Common myeloid progenitor, CD34-positive (primary cell): ENCODE data around the gene MRPL45. TPM values are rescaled to one million over a fixed set of nuclear protein-coding genes. Genes with fewer than 3 reads are reported as not detected.
A peak's percentile ranks its signal among the peaks of the same experiment; 100 is the strongest.
"Not testable (repeated sequence)": the region's sequence is repeated elsewhere in the genome, so short reads cannot be mapped to it uniquely, and the experiment has no call there.

ENCODE experiments used
- CTCF ChIA-PET: fragments of 350-600 bp; sonication (Branson Sonifier 250); formaldehyde crosslinking; loops from one replicate; lab custom pipeline; 2021; ENCODE audit warnings: antibody characterized with exemption; lab: Charles Lee
- POLR2A ChIA-PET: fragments of 350-600 bp; sonication (Branson Sonifier 250); formaldehyde crosslinking; loops from one replicate; lab custom pipeline; 2021; ENCODE audit warnings: antibody characterized with exemption; lab: Charles Lee
- DNase-seq, 3 donors: peaks; one replicate each; pipeline versions ENCODE4 v3.0.0 to v3.0.0-alpha.2; 2013
- H3K27ac ChIP-seq, 2 experiments: 1 replicate in 1 of 2; 2 replicates in 1 of 2; pipeline ENCODE4 v1.7.0; 2013; ENCODE audit warnings: inconsistent platforms in 2 of 2, low read length in 2 of 2, mild to moderate bottlenecking in 2 of 2, low read depth in 1 of 2, moderate library complexity in 1 of 2; ENCODE audit not compliant: severe bottlenecking in 2 of 2, insufficient read depth in 1 of 2, poor library complexity in 1 of 2
- H3K27me3 ChIP-seq, 5 experiments: replicated peaks in 2 of 5; 1 replicate in 3 of 5; 2 replicates in 2 of 5; pipeline versions ENCODE4 v1.6.1 to v1.7.0; 2013; ENCODE audit warnings: low read length in 4 of 5, mild to moderate bottlenecking in 2 of 5, moderate library complexity in 2 of 5, inconsistent platforms in 1 of 5; ENCODE audit not compliant: insufficient read depth in 5 of 5, control insufficient read depth in 4 of 5
- H3K36me3 ChIP-seq, 4 experiments: 1 replicate in 2 of 4; 2 replicates in 2 of 4; pipeline versions ENCODE4 v1.6.1 to v1.7.0; 2013; ENCODE audit warnings: low read length in 3 of 4, control low read depth in 1 of 4, mild to moderate bottlenecking in 1 of 4; ENCODE audit not compliant: control insufficient read depth in 4 of 4, insufficient read depth in 4 of 4
- H3K4me1 ChIP-seq, 4 experiments: 1 replicate in 3 of 4; 2 replicates in 1 of 4; pipeline versions ENCODE4 v1.6.1 to v1.7.1; 2013; ENCODE audit warnings: low read length in 3 of 4, mild to moderate bottlenecking in 3 of 4, control low read depth in 1 of 4, inconsistent platforms in 1 of 4, moderate library complexity in 1 of 4; ENCODE audit not compliant: control insufficient read depth in 4 of 4, insufficient read depth in 4 of 4; ENCODE audit errors: control extremely low read depth in 1 of 4
- H3K4me3 ChIP-seq, 7 experiments: 1 replicate in 4 of 7; 2 replicates in 3 of 7; pipeline versions ENCODE4 v1.5.1 to v1.7.0; 2013; ENCODE audit warnings: mild to moderate bottlenecking in 7 of 7, low read length in 6 of 7, moderate library complexity in 6 of 7, inconsistent platforms in 2 of 7, low read depth in 2 of 7, control low read depth in 1 of 7; ENCODE audit not compliant: insufficient read depth in 4 of 7, control insufficient read depth in 1 of 7; ENCODE audit errors: extremely low read depth in 1 of 7
- H3K9me3 ChIP-seq, 5 experiments: 1 replicate in 4 of 5; 2 replicates in 1 of 5; pipeline versions ENCODE4 v1.6.1 to v1.7.1; 2013; ENCODE audit warnings: low read length in 4 of 5, mild to moderate bottlenecking in 2 of 5, inconsistent platforms in 1 of 5, low read depth in 1 of 5, moderate library complexity in 1 of 5; ENCODE audit not compliant: control insufficient read depth in 4 of 5, insufficient read depth in 2 of 5; ENCODE audit errors: control extremely low read depth in 1 of 5
- WGBS: methylation state at CpG from one replicate; pipeline ENCODE4 v1.1.5; 2013; ENCODE audit not compliant: insufficient coverage; 5-methylcytosine and 5-hydroxymethylcytosine counted together
- polyA plus RNA-seq: library from polyadenylated mRNA; unstranded; fragments of 120-200 nt; gene quantifications from one replicate; pipeline ENCODE4 v1.2.1, GENCODE V29; 2013

Gene MRPL45
- polyA plus RNA-seq: 78.4 TPM

DNA sequence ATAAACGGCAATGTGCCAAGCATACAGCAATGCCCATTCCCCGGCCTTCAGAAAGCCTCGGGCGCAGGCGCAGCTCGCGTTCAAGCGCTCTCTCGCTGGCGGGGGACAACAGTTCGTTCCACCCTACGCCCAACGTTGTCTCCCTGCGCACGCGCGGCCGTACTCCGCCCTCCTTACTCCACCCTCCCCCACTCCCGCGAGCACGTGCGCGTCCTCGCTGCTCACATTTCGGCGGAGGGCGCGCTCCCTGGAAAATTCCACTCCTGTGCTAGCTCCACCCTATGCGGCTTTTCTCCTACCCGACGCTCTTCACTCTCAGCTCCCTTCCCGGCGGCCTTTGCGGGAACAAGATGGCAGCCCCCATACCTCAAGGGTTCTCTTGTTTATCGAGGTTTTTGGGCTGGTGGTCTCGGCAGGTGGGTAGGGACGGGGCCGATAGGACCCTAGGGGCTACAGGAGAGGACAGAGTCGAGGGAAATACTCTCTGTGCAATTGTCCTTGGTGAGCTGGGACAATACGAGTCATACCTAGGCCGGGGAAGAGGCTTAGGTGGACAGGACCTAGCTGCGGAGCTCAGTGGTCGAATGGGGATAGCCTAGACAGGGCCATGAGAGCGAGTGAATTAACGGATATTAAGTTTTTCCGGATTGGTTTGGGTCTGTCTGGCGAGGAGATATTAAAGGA is at the start of gene MRPL45:
MRPL45 (plus strand) TSS at position 335 of the 684 bp plus-strand sequence; CDS start at position 351, 16 bp downstream.
- peak; percentile 96 to 98 (median 98) for DNase-seq
- H3K36me3 ChIP-seq, H3K4me1 ChIP-seq, CTCF ChIA-PET, H3K27me3 ChIP-seq, POLR2A ChIA-PET, H3K9me3 ChIP-seq: not testable (repeated sequence)
- WGBS: under 1% methylated on average over 34 of the region's 48 CpGs
- peak within 1 kb of the TSS; percentile 61 to 77 for H3K27ac ChIP-seq
- peak within 1 kb of the TSS; percentile 46 to 84 (median 77) for H3K4me3 ChIP-seq

- H3K4me1 ChIP-seq, H3K4me3 ChIP-seq, POLR2A ChIA-PET, CTCF ChIA-PET, H3K36me3 ChIP-seq, H3K27me3 ChIP-seq, H3K27ac ChIP-seq, H3K9me3 ChIP-seq, DNase-seq: not testable (repeated sequence)
- WGBS: no CpG with 5 or more reads among the region's 14 CpGs
Measured at GRCh38 chr17:38253191-38253590, 43.8 kb upstream of the MRPL45 start.

DNA sequence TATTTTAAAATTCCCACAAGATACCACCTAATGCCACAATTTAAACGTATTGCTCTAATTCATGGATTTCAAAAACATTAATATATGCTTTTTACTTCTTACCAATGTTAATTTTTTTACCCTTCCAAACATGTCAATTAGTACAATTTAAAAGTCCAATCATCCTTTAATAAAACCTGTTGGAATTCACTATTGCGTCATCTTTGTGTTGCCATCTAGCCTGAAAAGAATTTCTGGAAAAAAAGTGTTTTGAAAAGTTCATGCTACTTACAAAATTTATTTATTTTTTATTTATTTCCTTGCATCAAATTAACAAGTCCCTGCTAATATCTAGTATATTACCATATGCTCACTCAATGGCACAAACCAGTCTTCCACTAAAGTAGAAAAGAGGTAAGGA is 42.6 kb upstream of the MRPL45 start:
- DNase-seq, H3K27ac ChIP-seq, CTCF ChIA-PET, POLR2A ChIA-PET, H3K9me3 ChIP-seq, H3K4me3 ChIP-seq, H3K27me3 ChIP-seq, H3K36me3 ChIP-seq, H3K4me1 ChIP-seq: not testable (repeated sequence)
- WGBS: 78% methylated on average over 1 of the region's 2 CpGs

- peak; percentile 81 to 94 (median 90) for DNase-seq
- POLR2A ChIA-PET, H3K36me3 ChIP-seq, H3K4me1 ChIP-seq, H3K27ac ChIP-seq, H3K9me3 ChIP-seq, H3K27me3 ChIP-seq, CTCF ChIA-PET: not testable (repeated sequence)
- WGBS: 1% methylated on average over 32 of the region's 73 CpGs
- H3K4me3 ChIP-seq: peak overlapping the region in 6 of 7 experiments; percentile 15 to 70 (median 56)
Measured at GRCh38 chr17:38257013-38257621, 39.9 kb upstream of the MRPL45 start.

GRCh38 chr17:38265974-38266506 is 30.9 kb upstream of the MRPL45 start:
- H3K27ac ChIP-seq, POLR2A ChIA-PET, CTCF ChIA-PET, DNase-seq, H3K4me3 ChIP-seq, H3K4me1 ChIP-seq, H3K36me3 ChIP-seq, H3K27me3 ChIP-seq, H3K9me3 ChIP-seq: not testable (repeated sequence)
- WGBS: 100% methylated on average over 1 of the region's 1 CpG

- WGBS: 88% methylated on average over 5 of the region's 17 CpGs
- H3K27ac ChIP-seq, DNase-seq, H3K9me3 ChIP-seq, H3K4me1 ChIP-seq, H3K4me3 ChIP-seq, CTCF ChIA-PET, H3K36me3 ChIP-seq, H3K27me3 ChIP-seq, POLR2A ChIA-PET: not testable (repeated sequence)
Measured at GRCh38 chr17:38266571-38266970, 30.4 kb upstream of the MRPL45 start.

DNA sequence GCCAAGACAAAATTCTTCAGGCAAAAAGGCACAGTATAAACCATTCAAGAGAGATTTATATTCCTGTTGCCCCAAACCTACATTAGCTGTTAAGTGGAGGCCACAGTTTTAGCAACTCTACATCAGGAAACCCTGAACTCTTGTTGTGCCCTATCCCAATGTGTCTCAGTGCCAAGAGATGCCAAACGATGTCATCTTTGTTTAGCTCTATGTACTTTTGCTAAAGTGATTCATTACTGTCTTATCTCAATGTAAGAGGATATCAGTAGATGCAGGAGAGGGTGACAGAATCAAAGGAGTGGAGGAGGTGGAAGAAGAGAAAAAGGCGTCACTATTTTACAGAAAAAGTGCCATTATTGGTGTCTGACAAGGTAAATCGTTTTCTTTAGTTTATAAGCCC is 28.8 kb upstream of the MRPL45 start:
- H3K36me3 ChIP-seq, DNase-seq, POLR2A ChIA-PET, H3K27ac ChIP-seq, H3K4me3 ChIP-seq, CTCF ChIA-PET, H3K9me3 ChIP-seq, H3K27me3 ChIP-seq, H3K4me1 ChIP-seq: not testable (repeated sequence)
- WGBS: no CpG with 5 or more reads among the region's 3 CpGs
